Mucosa of descending colon (tissue), 3 donors: ENCODE results near the gene SH2D4B. TPM values are rescaled to one million over a fixed set of nuclear protein-coding genes. Genes with fewer than 3 reads are reported as not detected.

ENCODE experiments used
- ATAC-seq: fragments of 200-7000 bp; cut with Tn5 transposase; one replicate; pipeline ENCODE4 v1.9.1; 2020; ENCODE audit warnings: mild to moderate bottlenecking, moderate library complexity
- DNase-seq, 3 donors: peaks; one replicate each; pipeline ENCODE4 v3.0.0-alpha.2; 2020
- H3K36me3 ChIP-seq: fragments of 200-600 bp; one replicate; pipeline ENCODE4 v1.8.0; 2021; ENCODE audit warnings: low read depth, mild to moderate bottlenecking
- H3K4me1 ChIP-seq: fragments of 200-600 bp; one replicate; pipeline ENCODE4 v1.8.0; 2021; ENCODE audit warnings: low read depth, mild to moderate bottlenecking
- H3K4me3 ChIP-seq: fragments of 200-600 bp; one replicate; pipeline ENCODE4 v1.8.0; 2021; ENCODE audit warnings: mild to moderate bottlenecking
- H3K9me3 ChIP-seq: fragments of 200-600 bp; one replicate; pipeline ENCODE4 v1.8.0; 2021; ENCODE audit warnings: mild to moderate bottlenecking
- intact Hi-C, 2 donors: fragments of 100-400 bp; cut with DNase I in 1 of 2; cut with micrococcal nuclease in 1 of 2; formaldehyde crosslinking; loops; one replicate each; pipeline versions ENCODE4 v1.11.0 to v1.11.1; 2022; cut with DNase I, micrococcal nuclease
- total RNA-seq, 3 donors: library from RNA; stranded (reverse); fragmentation: NEBNext Ultra II Directional in 2 of 3; extraction: Animal tissue kit (Norgen Biotek cat#: 25700) in 2 of 3; gene quantifications; one replicate each; pipeline versions ENCODE4 v1.2.1 to v1.2.4, GENCODE V29; 2021 to 2023
- TF ChIP-seq, protein P1 (sequence below): fragments of 200-600 bp; IDR thresholded peaks from one replicate; pipeline ENCODE4 v1.8.0; 2022; ENCODE audit warnings: antibody characterized with exemption, mild to moderate bottlenecking
- donor health status: DM: no; HTN: no; CAD: no; lungs with moderate emphysema.
- donor health status: DM: no; HTN: no; CAD: no.
- donor health status: DM: no; HTN: yes; CAD: no.

The SH2D4B gene
- total RNA-seq, 3 donors from 2014 or later, result not detected

DNA sequence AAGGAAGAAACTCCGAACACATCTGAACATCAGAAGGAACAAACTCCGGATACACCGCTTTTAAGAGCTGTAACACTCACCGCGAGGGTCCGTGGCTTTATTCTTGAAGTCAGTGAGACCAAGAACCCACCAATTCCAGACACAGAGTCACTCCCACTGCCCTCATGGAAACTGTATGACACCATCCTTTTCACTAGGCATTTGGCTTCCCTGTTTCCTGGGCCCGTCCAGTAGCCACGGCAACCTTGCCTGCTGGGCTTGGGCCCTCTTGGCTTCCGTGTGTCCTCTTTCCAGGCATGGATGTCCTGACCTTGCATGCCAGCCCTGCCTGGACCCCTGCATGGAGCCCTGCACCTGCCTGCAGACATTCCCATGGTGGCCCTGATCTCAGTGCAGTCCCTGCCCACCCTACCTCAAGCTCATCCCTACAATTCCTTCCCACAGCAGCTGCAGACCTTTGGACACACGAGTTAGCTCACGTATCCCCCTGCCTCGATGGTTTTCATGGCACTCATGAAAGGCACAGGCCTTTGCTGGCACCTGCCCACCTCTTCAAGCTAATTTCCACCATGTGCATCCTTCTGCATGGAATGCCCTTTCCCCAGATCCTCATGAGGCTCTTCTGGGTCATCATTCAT is 6.7 kb downstream of the SH2D4B start:
- DNase-seq (no peak), ATAC-seq (no peak)
- Histone ChIP-seq H3K9me3 (no peaks in the 10 kb centered on the region), H3K4me3 (no peak overlapping the region), H3K36me3 (no peaks in the 10 kb centered on the region), H3K4me1 (no peaks in the 10 kb centered on the region)
- TF ChIP-seq, protein P1, sequence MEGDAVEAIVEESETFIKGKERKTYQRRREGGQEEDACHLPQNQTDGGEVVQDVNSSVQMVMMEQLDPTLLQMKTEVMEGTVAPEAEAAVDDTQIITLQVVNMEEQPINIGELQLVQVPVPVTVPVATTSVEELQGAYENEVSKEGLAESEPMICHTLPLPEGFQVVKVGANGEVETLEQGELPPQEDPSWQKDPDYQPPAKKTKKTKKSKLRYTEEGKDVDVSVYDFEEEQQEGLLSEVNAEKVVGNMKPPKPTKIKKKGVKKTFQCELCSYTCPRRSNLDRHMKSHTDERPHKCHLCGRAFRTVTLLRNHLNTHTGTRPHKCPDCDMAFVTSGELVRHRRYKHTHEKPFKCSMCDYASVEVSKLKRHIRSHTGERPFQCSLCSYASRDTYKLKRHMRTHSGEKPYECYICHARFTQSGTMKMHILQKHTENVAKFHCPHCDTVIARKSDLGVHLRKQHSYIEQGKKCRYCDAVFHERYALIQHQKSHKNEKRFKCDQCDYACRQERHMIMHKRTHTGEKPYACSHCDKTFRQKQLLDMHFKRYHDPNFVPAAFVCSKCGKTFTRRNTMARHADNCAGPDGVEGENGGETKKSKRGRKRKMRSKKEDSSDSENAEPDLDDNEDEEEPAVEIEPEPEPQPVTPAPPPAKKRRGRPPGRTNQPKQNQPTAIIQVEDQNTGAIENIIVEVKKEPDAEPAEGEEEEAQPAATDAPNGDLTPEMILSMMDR, result no peak
- intact Hi-C loops, result no loop called here

DNA sequence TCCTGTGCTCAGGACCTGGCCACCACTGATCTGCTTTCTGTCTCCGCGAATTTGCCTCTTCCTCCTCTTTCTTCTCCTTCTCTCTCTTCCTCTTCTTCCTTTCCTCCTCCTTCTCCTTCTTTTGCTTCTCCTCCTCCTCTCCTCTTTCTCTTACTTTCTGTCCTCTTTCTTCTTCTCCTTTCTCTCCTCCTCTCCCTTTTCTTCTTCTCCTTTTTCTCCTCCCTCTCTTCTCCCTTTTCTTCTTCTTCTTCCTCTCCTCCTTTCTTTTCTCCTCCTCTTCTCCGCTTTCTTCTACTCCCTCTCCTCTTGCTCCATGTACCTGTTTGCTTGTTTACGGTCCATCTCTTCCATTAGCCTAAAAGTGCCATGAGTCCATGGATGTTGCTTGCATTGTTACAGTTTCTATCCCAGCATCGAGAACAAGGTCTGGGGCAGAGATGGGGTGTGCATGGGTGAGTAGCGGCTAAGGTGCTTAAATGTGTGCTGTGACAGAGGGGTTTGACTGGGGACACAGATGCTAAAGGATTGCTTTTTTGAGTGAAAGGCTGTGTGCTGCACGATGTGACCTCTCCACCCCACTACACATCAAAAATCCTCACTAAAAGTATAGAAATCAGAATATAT is 7.7 kb downstream of the SH2D4B start:
- H3K4me3 ChIP-seq, result no peak overlapping the region
- TF ChIP-seq, protein P1, result no peak
- ATAC-seq, result no peak
- intact Hi-C loops, result no loop called here
- H3K9me3 ChIP-seq, result no peaks in the 10 kb centered on the region
- H3K36me3 ChIP-seq, result no peaks in the 10 kb centered on the region
- DNase-seq, result no peak
- H3K4me1 ChIP-seq, result no peaks in the 10 kb centered on the region

- Histone ChIP-seq H3K4me3 (no peak overlapping the region), H3K9me3 (no peaks in the 10 kb centered on the region), H3K4me1 (peaks cover 7% of the 10 kb centered on the region), H3K36me3 (no peaks in the 10 kb centered on the region)
- intact Hi-C loops, result no loop called here
- DNase-seq, result peak; percentile 61 to 72 (median 64)
- TF ChIP-seq, protein P1, result no peak
- peak; percentile 90 for ATAC-seq
These were observed 14.5 kb downstream of the SH2D4B start for GRCh38 chr10:80552151-80552646.

GRCh38 chr10:80553436-80553835 is 15.7 kb downstream of the SH2D4B start:
- H3K9me3 ChIP-seq, result no peaks in the 10 kb centered on the region
- H3K4me3 ChIP-seq, result no peak overlapping the region
- intact Hi-C loops, result no loop called here
- DNase-seq (no peak), ATAC-seq (no peak)
- H3K36me3 ChIP-seq, result no peaks in the 10 kb centered on the region
- peaks cover 7% of the 10 kb centered on the region for H3K4me1 ChIP-seq
- TF ChIP-seq, protein P1, result no peak

DNA sequence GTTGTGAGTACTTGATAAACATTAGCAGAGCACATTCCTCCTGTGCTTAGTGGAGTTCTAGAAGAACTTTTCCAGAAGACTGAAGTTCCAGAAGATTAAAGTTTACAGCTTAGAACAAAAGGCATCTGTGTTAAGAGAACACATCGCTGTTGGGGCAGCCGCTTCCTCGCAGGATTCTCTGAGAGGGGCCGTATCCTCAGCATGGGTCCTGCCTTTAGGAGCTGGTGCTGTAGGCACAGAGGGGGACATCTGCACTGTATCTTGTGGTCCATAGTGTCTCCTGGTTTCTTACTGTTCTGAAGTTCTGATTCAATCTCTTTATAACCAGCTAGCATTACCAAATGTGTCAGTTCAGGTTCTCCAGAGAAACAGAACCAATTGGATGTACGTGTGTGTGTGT is 16.3 kb downstream of the SH2D4B start:
- intact Hi-C loops, result no loop called here
- Histone ChIP-seq H3K36me3 (no peaks in the 10 kb centered on the region), H3K4me1 (peaks cover 7% of the 10 kb centered on the region), H3K4me3 (no peak overlapping the region), H3K9me3 (no peaks in the 10 kb centered on the region)
- TF ChIP-seq, protein P1, result no peak
- ATAC-seq (no peak), DNase-seq (no peak)
